NCI-H2107 treated with DMSO at 0.1 percent for 48 hours (cell line): Measurements from ENCODE around the gene TPP2.
A peak's percentile ranks its signal among the peaks of the same experiment; 100 is the strongest.

Source experiments
- DNase-seq: peaks from one replicate; lab custom pipeline; 2025; ENCODE audit not compliant: unreplicated experiment; lab: John Stamatoyannopoulos, UW

The TPP2 gene

GRCh38 chr13:102690883-102691282 is 94.1 kb downstream of the TPP2 start:
- DNase-seq, result no peak

- DNase-seq, result no peak
Observed at GRCh38 chr13:102692491-102692826, 95.7 kb downstream of the TPP2 start.

- DNase-seq, result no peak
Observed at GRCh38 chr13:102693250-102693649, 96.5 kb downstream of the TPP2 start.

GRCh38 chr13:102693776-102694175 is 97.0 kb downstream of the TPP2 start:
- no peak for DNase-seq

- no peak for DNase-seq
Observed at GRCh38 chr13:102694937-102695336, 98.2 kb downstream of the TPP2 start, which contains the start of gene METTL21C. Gene METTL21C (minus strand): TSS chr13:102695044. CDS start chr13:102694498, 546 bp downstream.

- DNase-seq, result no peak
Observed at GRCh38 chr13:102696465-102696864, 99.7 kb downstream of the TPP2 start.

- no peak for DNase-seq
Observed at GRCh38 chr13:102697264-102697663, 100.5 kb downstream of the TPP2 start.

GRCh38 chr13:102697929-102698648 is 101.3 kb downstream of the TPP2 start:
- DNase-seq, result no peak

- no peak for DNase-seq
Observed at GRCh38 chr13:102698649-102698980, 101.8 kb downstream of the TPP2 start.

- DNase-seq, result no peak
Observed at GRCh38 chr13:102699504-102699903, 102.7 kb downstream of the TPP2 start.

GRCh38 chr13:102700088-102701031 is 103.6 kb downstream of the TPP2 start:
- DNase-seq, result no peak

- no peak for DNase-seq
Observed at GRCh38 chr13:102701331-102701730, 104.5 kb downstream of the TPP2 start.

- DNase-seq, result no peak
Observed at GRCh38 chr13:102702965-102703725, 106.4 kb downstream of the TPP2 start.

- no peak for DNase-seq
Observed at GRCh38 chr13:102703726-102704035, 106.9 kb downstream of the TPP2 start.

- no peak for DNase-seq
Observed at GRCh38 chr13:102704238-102705058, 107.7 kb downstream of the TPP2 start.

- DNase-seq, result peak; percentile 25
Observed at GRCh38 chr13:102707467-102707866, 110.7 kb downstream of the TPP2 start.

- no peak for DNase-seq
Observed at GRCh38 chr13:102708211-102708610, 111.4 kb downstream of the TPP2 start.

- DNase-seq, result no peak
Observed at GRCh38 chr13:102708991-102709390, 112.2 kb downstream of the TPP2 start.

GRCh38 chr13:102709536-102709935 is 112.8 kb downstream of the TPP2 start:
- no peak for DNase-seq

- DNase-seq, result no peak
Observed at GRCh38 chr13:102710261-102710679, 113.5 kb downstream of the TPP2 start.

- DNase-seq, result no peak
Observed at GRCh38 chr13:102715447-102715846, 118.7 kb downstream of the TPP2 start.
